Stimulated activated CD4-positive, alpha-beta T cell treated with anti-CD3 and anti-CD28 coated beads, Interleukin-2, amount 100 ng/mL, for 48 hours (primary cell): Measurements from ENCODE around the gene COX20.
"Not testable (repeated sequence)": the region's sequence is repeated elsewhere in the genome, so short reads cannot be mapped to it uniquely, and the experiment has no call there.

Experiments used
- DNase-seq, 2 donors: peaks; one replicate each; pipeline ENCODE4 v3.0.0-alpha.2; 2020

Gene COX20, protein sequence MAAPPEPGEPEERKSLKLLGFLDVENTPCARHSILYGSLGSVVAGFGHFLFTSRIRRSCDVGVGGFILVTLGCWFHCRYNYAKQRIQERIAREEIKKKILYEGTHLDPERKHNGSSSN

DNA sequence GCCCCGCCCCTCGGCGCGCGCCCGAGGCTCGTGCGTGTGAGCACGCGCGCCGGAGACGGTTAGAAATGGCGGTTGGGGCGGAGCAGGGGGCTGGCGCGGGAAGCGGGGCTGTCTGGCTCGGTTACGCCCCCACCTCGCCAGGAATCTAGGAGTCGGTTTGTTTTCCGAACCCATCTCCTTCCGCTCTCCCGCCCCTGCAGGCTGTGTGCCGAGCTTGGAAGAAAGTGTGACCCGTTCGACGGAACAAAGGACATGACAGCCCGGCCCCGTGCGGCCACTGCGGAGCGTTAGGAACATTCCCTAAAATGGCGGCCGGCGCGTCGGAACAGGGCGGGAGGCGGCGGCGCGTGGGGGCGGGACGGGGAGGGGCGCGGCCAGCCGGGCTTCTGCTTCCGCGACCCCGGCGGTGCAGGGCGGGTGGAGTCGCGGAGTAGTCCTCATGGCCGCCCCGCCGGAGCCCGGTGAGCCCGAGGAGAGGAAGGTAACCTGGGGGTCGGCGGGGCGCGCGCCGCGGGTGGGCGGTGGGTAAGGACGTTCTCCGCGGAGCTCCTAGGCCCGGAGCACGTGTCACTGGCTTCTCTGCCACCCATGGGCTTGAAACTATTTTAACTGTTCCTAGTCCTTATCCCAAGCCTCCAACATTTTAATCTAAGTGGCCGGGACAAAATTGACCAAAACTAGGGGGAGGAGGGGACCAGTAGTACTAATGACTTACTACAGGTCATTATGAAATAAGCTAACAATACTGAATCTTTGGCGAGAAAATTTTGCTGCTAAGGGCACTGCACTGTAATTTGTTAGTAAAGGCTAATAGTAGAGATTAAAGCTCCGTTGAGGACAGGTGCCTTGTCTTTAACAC, at the start of gene COX20:
TSS of gene COX20 (plus strand) at position 383 of the 859 bp plus-strand sequence. CDS start at position 440, 57 bp downstream.
- DNase-seq = peak; percentile 78 to 83

DNA sequence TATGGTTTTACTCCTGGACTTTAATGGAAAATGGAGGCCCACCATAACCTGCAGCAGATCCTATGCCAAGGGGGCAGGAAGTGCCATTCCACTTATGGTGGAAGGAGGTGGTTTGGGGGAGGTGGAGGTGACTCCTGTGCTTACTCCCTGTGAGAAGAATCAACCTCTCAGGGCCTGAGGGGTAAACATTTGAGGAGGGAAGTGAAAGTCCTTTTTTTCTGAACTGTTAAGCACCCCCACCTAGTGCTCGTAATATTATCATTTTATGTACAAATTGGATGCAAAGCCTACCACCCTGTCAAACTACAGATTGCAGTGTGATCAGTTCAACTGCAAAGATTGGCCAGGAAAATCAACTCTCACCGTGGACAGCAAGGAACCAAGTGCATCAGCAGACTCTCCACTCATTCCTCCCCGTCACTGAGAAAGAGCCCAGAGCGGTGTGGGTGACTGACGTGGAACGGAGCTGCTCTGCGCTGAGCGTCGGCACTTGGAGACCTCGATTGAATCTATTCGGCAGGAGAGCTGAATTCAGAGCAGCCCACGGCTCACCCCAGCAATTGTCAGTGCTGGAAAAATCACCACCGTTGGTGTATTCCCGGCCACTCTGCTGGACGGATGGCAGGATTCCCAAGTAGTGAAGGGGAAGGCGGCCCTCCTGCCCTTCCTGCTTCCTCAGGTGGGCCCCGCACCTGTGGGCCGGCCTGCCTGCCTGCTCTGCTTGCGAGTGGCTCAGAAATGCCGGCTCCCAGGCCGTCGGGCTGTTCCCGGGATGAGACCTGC, 46.8 kb upstream of the COX20 start:
- no peak for DNase-seq

DNA sequence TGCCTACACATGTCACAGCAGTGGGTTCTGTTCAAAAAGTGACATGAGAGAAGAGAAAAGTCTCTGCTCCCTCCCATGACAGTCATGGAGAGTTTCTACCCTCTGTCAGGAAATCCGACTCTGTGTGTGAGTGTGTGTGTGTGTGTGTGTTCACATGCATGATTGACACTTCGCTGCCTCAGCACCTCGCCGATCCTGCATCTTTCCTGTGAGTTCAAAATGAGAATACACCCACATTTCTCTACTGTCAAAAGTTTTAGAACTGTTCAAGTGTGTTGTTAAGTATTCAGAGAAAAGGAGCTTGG, 46.2 kb upstream of the COX20 start:
- no peak for DNase-seq

DNA sequence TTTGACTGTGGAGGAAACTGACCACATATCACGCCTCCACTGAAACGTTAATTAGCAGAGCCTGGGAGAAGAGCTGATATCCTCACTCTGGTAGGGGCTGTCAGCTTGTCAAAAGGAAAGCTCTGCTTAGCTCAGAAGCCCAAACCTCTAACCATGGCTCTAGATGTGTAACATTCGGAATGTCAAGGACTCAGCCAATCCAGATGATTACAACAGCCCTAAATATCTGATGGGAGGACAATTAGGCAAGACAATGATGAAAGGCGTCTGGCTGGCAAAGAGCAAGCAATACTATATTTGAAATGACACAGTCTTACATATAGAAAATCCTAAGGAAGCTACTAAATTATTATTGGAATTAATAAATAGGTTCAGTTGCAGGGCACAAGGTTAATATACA, 45.7 kb upstream of the COX20 start:
- DNase-seq = no peak

DNA sequence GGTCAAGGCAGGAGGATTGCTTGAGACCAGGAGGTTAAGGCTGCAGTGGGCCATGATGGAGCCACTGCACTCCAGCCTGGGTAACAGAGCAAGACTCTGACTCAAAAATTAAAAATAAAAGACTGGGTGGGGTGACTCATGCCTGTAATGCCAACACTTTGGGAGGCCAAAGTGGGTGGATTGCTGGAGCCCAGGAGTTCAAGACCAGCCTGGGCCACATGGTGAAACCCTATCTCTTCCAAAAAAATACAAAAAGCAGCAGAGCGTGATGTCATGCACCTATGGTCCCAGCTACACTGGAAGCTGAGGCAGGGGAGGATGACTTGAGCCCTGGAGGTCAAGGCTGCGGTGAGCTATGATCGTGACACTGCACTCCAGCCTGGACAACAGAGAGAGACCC, 44.4 kb upstream of the COX20 start:
- DNase-seq = no peak

DNA sequence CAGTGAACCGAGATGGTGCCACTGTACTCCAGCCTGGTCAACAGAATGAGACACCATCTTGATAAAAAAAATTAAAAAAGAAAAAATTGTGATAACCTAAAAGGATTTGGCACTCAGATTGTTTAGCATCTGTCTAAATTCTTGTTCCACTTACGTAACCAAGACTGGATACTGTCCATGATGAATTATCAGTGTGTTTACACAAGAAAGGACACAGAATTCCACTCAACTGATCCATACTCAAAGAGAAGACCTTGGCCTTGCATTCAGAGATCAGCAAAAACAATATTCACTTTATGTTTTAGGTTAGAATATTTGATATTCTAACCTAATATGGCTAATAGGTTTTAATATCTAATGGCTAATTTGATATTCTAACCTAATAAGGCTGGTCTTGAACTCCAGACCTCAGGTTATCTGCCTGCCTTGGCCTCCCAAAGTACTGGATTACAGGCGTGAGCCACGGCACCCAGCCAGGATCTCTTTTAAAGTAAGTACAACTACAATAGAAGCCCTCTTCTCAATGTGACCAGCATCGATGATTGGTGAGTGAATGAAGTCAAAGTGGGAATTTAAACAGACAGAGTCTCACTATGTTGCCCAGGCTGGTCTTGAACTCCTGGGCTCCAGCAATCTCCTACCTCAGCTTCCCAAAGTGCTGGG, 43.1 kb upstream of the COX20 start:
- no peak for DNase-seq

DNA sequence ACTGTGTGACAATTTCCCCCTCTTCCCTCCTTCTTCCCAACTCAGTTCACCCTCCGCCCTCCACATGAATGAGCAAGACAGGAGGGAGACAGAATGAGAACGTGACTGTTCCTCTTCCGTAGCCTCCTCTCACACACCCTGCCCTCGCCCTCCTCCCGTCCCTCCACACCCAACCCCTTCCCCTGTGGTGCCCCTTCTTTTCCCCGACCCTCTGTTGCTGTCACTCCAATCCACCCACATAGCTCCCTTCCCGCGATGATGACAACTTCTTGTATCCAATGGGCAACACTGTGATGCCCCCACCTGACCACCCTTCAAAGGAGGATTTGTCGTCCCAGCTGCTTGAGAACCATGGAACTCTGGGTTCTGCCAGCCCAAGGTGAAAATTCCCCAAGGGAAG, 41.4 kb upstream of the COX20 start:
- DNase-seq = no peak

DNA sequence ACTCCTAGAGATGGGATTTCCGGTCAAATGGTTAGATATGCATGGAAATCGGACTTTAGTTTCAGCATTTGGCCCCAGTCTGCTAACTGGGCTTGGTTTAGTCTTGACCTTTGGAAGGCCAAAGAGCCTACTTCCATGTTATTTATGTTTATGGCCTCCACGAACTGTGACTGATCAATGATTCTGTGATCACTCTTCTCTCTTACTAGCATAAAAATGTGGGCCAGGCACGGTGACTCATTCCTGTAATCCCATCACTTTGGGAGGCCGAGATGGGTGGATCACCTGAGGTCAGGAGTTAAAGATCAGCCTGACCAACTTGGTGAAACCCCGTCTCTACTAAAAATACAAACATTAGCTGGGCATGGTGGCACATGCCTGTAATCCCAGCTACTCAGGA, 40.9 kb upstream of the COX20 start:
- not testable (repeated sequence) for DNase-seq

DNA sequence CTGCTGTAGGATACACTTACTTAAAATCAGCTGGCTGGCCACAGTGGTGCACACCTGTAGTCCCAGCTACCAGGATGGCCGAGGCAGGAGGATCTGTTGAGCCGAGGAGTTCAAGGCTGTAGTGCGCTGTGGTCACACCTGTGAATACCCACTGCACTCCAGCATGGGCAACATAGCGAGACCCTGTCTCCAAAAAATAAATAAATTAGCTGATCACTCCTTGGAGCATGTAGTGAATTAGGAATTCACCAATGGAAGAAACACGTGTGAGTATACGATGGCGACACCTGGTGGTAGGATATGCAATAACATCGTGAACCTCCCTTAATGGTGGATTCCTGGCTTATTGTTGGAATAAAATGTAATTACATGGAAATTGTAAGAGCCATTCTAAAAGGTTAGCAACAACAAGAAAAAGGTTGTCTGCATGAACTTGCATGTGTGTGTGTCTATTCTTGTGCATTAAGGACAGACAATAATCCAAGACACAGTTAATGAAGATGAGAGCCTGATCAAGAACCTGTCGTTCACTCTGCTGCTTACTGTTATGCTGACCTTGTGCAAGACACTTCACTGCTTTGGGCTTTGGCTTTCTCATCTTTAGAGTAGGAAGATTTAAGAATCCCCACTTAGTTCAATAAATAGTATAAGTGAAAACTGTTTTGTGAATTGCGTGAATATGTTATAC, 38.6 kb upstream of the COX20 start:
- DNase-seq = peak; percentile 50 to 55

DNA sequence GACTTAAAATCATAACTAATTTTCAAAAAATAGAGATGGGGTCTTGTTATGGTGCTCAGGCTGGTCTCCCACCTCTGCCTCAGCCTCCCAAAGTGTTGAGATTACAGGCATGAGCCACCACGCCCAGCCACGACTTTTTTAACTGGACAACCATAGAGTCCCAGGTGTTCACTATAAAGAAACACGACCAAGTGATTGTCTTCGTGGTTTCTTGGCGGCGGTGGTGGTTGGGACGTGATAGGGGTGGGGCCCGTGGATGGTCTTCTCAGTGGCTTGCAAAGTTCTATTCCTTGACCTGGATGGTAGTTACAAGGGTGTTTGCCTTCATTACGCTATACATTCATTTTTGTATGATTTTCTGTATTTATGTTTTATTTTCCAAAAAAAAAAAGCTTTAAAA, 34.6 kb upstream of the COX20 start:
- no peak for DNase-seq

DNA sequence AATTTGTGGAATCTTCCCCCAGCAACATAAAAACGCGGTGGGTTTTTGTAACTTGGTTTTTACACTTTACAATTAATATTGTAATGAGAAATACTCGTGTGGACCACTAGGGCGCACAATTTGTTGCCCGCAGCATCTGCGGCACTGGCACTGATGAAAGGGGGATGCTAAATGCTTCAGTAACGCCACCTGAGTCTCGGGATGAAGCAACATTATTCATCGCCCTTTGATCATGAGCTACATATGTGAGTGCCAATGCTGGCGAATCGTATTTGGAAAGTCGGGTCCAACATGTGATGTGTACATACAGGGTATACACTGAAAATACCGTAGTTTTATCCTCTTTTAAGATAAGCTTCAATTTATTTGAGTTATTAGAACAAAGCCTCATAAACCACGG, 34.2 kb upstream of the COX20 start:
- peak; percentile 17 to 23 for DNase-seq

DNA sequence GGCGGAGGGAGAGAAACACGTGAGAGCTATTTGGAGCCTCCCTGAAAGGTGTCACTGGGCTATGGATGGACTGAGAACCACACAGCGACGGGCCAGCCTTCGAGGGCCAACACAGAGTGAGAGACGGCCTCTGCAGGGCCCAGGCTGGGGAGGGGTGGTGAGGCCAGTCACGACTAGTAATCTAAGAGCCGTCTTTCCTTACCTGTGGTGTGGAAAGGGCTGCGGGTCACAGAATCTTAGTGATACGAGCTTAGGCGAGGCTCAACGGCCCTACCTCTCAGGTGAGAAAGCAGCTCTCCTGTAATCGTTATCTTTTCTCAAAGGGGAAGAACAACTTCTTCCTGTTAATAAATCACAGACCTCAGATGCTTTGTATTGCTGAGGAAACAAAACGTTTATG, 33.4 kb upstream of the COX20 start:
- DNase-seq = no peak

DNA sequence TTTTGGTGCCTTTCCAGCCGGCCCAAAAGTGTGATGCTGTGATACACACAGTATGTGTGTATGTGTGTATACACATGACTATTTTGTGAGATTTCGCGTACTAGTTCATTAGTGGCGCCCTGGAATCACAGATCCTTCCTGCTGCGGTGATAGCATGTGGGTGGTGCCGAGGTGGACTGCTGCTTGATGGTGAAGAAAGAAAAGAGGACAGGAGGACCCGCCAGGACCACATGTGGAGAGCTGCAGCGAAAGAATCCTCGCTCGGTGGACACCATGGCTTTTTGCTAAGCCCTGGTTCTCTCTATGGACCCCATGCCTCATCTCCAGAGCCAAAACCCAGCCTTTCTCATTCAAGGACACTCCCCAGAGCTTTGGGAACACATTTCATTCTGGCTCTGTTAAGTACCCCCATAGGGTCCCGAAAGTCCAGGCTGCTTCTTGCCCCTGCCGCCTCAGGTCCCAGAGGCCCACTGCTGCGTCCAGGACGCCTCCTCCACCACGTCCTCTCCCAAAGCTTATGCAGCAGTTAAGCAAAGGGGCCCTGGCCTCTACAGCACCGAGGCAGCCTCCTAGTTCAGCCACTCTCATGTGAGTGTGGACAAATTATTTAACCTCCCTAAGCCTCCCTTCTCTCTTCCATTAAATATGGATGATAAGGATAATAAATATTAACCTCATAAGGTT, 32.8 kb upstream of the COX20 start:
- no peak for DNase-seq

DNA sequence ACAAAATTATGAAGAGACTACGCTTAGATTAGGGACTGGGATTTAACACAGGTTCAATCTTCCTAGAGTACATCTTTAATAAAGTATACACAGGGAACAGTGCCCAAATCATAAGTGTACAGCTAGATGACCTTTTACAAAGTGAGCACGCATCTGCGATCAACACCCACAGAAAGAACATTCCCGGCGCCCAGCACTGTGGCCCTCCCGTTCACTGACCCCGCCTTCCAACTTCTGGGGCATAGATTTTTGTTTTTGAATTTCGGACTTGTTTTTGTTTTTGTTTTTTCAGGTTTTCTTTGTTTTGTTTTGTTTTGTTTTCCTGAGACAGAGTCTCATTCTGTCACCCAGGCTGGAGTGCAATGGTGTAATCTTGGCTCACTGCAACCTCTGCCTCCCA, 30.6 kb upstream of the COX20 start:
- no peak for DNase-seq

DNA sequence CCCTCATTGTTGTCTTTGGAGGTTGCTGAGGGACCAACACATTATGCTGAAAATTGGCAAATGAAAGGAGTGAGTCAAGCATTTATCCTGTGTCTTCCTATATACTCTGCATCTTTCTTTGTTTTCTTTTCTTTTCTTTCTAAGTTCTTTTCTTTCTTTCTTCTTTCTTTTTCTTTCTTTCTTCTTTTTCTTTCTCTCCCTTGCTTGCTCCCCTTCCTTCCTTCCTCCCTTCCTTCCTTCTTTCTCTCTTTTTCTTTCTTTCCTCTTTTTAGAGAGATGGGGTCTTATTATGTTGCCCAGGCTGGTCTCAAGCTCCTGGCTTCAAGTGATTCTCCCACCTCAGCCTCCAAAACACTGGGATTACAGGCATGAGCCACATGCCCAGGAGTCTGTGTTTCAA, 28.3 kb upstream of the COX20 start:
- DNase-seq = no peak

DNA sequence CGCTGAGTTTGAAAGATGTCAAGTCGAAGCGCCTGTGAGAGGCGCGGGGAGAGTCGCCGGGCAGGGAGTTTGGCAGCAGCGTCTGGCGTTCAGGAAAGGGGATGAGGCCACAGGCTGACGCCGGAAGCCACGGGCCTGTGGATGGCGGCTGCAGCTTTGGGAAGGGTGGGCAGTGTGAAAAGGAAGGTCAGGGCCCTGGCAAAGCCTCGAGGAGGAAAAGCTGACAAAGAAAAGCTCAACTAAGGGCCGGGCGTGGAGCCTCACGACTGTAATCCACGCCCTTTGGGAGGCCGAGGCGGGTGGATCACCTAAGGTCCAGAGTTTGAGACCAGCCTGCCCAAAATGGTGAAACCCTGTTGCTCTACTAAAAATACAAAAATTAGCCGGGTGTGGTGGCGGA, 25.2 kb upstream of the COX20 start:
- no peak for DNase-seq

DNA sequence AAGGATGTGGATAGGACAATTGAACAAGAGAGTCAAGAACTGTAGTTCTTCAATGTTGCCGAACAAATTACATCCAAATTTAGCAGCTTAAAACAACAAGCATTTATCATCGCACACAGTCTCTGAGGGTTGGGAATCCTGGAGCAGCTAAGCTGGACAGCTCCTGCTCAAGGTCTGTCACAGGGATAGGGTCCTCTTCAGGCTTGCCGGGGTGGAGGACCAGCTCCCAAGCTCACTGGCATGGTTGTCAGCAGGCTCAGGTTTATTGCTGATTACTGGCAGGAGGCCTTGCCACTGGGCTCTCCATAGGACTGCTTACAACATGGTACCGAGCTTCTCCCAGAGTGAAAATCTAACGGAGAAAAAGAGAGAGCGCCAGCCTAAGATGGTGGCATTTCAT, 22.1 kb upstream of the COX20 start:
- DNase-seq = no peak

DNA sequence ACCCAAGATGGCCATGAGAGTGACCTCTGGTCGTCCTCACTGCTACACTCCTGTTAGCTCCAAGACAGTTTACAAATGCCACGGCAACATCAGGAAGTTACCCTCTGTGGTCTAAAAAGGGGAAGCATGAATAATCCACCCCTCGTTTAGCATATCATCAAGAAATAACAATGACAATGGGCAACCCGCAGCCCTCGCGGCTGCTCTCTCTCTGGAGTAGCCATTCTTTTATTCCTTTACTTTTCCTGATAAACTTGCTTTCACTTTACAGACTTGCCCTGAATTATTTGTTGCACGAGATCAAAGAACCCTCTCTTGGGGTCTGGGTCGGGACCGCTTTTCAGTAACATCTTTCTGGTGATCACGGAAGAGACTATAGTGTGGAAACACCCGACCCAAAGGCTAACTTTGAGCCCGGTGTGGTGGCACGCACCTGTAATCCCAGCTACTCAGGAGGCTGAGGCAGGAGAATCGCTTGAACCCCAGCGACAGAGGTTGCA, 19.8 kb upstream of the COX20 start:
- DNase-seq = no peak

DNA sequence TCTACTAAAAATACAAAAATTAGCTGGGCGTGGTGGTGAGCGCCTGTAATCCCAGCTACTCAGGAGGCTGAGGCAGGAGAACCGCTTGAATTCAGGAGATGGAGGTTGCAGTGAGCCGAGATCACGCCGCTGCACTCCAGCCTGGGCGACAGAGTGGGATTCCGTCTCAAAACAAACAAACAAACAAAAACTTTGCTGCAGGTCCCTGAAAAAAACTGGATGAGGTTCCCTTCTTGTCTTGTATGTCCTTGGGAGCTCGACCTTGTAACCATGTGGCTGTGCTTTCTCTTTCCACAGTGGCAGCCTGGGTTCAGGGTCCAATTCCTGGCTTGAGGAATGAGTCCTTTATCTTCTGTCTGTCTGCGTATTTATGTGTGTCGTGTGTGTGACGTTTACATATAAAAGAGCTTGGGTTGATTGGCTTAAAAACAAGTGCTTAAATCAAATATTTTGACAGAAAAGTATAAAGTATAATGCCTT, 18.0 kb upstream of the COX20 start:
- DNase-seq = no peak

DNA sequence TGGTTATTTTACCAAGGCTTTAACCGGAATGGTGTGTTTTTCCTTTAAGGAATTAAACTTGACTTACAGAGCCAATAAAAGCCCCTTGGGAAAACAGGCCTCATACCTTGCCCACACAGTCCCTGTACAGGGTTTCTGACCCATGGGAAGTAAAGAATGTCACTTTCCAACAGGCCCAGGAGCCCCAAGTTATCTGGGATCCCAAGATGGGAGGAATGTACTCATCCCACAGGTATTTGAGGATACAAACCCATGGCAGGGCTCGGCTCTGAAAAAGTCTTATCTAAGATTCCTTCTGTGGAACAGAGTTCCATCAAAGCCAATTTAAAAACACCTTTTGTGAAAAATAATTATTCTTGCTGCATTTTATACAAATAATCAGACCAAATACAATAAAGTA, 15.3 kb upstream of the COX20 start:
- no peak for DNase-seq

DNA sequence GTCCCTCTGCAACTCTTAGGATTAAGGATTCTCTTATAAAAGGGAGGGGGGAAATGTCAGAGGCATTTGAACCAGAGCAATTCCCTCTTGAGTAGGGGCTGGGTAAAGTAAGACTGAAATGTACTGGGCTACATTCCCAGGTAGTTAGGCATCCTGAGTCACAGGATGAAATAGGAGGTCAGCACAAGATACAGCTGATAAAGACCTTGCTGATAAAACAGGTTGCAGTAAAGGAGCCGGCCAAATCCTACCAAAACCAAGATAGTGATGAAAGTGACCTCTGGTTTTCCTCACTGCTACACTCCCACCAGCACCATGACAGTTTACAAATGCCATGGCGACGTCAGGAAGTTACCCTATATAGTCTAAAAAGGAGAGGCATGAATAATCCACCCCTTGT, 14.3 kb upstream of the COX20 start:
- no peak for DNase-seq

DNA sequence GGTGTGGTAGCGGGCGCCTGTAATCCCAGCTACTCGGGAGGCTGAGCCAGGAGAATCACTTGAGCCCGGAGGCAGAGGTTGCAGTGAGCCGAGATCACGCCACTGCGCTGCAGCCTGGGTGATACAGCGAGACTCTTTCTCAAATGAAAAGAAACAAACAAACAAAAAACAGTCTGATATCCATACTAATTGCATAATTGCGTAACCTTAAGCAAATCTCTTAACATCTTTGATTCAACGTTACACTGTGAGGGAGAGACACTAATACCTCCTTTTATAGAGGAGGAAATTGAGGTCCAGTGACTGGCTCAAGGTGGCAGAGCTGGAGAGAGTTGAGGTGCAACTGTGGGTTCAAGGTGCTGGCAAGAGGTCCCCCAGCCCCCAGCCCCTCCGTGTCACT, 12.6 kb upstream of the COX20 start:
- DNase-seq = no peak
